ENCODE results near the gene APP.

DNA sequence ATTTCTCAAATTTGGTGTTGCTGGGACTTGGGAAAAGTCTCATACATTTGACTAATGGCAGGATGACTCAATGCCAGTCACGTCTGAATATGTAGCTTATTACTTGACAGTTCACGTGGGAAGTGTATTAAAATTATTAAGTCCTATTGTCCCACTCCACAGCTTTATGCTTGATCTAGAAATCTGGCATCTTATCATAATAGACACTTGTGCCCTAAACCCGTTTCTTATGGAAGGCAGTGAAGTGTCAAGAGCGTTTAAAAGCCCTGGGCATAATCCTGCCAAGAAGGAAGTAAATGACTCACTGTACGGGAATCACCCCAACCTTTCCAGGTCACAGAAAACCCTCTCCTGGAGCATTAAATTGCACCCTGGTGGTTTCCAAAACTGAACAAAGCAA lies 207.4 kb downstream of the APP start:
- TF ChIP-seq CTCF (conservative IDR thresholded peaks at IDR 0.05; ENCODE audit: low read depth, low read length) (no peak), EZH2phosphoT487 (IDR thresholded peaks at IDR 0.05; ENCODE audit: borderline replicate concordance, low read length) (no peak)

All from PC-3 (cell line).